EL (cell line): Measurements from ENCODE around the gene APOBEC3G.

Experiments
- DNase-seq: peaks from one replicate; pipeline ENCODE4 v3.0.0-alpha.2; 2016

Gene APOBEC3G

DNA sequence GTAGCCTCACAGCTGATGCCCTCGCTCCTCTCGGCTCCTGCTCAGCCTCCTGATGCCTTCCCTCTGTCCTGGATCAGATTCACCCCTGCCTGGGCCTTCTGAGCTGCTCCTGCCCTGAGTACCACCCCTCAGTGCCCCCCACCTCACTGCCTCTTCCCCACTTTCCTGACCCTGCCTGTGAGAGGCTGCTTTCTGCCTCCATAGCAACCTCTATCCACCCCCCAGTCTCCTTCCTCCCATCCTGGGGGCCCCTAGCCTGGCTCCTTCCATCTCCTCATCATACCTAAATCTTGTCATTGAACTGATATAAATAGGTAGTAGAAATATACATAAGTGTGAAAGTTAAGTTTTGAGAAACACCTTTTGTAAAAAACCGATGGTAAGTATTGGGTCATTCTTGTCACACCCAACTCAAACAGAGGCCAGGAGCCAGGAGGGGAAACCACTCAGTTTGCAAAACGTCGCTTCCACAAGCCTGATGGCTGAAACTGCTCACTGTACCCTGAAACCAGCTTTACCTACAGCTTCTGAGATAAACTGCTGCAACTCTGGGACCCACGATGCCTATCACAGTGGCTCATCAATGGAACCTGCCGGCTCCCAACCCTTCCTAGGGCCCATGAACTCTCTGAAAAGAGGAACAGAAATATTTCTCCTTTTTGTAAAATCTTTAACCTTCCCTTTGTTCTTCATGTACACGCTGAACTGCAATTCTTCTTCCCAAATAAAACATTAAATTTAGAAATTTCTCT lies 15.2 kb downstream of the APOBEC3G start:
- DNase-seq = no peak

DNA sequence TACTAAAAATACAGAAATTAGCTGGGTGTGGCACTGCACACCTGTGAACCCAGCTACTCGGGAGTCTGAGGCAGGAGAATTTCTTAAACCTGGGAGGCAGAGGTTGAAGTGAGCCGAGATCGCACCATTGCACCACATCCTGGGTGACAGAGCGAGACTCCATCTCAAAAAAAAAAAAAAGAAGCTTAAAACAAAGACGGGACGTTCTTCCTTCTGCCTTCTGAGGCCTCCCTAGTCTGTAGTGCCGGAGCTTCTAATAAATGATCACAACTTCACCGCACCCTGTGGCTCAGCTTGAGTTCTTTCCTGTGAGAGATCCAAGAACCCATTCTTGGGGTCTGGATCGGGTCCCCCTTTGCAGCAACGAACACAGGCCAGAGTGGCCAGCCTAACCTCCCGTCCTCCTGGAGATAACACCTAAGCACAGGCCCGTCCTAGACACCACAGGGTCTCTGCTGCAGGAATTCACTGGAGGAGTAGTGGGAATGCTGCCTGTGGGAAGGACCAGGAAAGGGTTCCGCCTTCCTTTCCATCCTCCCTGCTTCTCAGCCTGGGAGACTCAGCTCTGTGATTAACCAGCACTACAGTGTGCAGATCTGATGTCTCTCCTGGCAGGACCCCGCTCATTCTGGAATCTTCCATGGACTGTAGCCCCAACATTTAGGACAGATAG lies 17.8 kb downstream of the APOBEC3G start:
- DNase-seq = no peak

- no peak for DNase-seq
Observed at GRCh38 chr22:39095971-39096370, 18.9 kb downstream of the APOBEC3G start.

DNA sequence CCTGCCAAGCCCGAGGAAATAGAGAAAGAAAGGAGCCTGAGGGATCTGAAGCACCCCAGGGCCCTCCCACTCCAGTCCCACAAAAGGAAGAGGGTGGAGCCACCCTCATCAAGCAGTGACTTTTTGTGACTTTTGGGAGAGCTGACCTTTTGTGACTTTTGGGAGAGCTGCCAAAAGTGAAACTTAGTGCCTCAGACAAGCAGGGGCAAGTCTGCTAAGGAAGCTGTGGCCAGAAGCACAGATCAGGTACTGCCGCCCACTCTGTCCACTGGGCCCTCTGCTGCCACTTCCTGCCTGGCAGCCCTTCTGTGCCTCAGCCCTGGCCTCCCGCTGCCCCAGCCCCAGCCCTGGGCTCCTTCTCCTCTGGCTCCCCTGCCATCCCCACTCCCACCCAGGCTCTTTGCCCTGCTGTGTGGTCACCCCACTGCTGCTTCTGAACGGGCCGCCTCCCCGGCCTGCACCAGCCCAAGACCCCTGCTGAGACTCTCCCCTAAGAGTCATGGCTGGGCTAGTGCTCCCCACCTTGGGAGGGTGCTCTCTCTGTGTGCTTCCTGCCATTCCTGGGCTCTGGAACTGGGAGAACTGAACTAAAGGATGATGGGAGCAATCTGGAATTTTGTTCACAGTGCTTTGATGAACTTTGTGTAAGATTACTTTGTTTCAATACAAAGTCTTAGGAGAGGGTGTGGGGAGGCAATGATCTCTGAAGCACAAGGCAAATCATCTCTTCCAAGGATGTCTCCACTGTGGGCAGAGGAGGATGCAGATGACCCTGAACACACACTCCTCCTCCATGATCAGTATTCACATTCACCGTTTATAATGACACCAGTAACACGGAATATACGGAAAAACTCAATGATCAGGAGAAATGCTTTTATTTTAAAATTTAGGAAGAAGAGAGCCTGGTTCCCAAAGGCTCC lies 20.3 kb downstream of the APOBEC3G start, which contains the start of gene APOBEC3H:
Gene APOBEC3H (plus strand): TSS at position 147 of the 923 bp plus-strand sequence. CDS start 3,035 bp downstream, outside the sequence.
- DNase-seq = peak; percentile 47

- no peak for DNase-seq
Observed at GRCh38 chr22:39098026-39098425, 21.0 kb downstream of the APOBEC3G start.

GRCh38 chr22:39098576-39098975 lies 21.5 kb downstream of the APOBEC3G start:
- DNase-seq = no peak

GRCh38 chr22:39101226-39101625 lies 24.2 kb downstream of the APOBEC3G start:
- no peak for DNase-seq

- DNase-seq = no peak
Observed at GRCh38 chr22:39103431-39103830, 26.4 kb downstream of the APOBEC3G start.

DNA sequence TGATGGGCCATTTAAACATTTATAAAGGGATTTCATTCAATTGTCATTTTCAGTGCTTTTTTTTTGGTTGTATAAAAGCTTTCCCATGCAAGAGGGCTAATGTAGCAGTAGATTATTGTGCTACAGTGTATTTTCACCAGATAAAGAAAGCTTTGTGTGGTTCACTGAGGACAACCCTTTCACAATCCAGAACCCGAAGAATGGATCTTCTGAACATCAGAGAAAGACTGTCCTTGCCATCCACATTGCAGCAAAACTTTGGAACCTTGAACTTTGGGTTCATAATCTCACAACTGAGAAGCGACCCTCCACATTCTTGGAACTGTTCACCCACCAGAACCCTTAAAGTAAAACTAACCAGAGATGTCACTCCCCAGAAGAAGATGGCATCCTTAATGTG lies 29.3 kb downstream of the APOBEC3G start:
- no peak for DNase-seq

- no peak for DNase-seq
Observed at GRCh38 chr22:39108487-39108886, 31.4 kb downstream of the APOBEC3G start.

DNA sequence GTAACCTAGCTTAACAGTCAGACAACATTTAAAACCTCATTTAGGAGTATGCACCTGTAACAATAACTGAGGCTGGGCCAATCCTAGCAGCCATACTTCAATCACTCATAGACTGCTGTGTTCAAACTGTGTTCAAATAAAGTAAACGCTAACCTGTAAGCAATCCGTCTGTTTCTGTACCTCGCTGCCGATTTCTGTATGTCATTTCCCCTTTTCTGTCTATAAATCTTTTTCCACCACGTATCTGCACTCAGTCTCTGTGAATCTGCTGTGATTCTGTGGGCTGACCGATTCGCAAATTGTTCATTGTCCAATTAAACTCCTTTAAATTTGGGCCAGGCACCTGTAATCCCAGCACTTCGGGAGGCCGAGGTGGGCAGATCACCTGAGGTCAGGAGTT lies 32.3 kb downstream of the APOBEC3G start:
- no peak for DNase-seq

GRCh38 chr22:39110631-39111561 lies 33.8 kb downstream of the APOBEC3G start:
- no peak for DNase-seq

- DNase-seq = no peak
Observed at GRCh38 chr22:39114112-39114511, 37.0 kb downstream of the APOBEC3G start.

GRCh38 chr22:39115570-39115969 lies 38.5 kb downstream of the APOBEC3G start:
- no peak for DNase-seq

DNA sequence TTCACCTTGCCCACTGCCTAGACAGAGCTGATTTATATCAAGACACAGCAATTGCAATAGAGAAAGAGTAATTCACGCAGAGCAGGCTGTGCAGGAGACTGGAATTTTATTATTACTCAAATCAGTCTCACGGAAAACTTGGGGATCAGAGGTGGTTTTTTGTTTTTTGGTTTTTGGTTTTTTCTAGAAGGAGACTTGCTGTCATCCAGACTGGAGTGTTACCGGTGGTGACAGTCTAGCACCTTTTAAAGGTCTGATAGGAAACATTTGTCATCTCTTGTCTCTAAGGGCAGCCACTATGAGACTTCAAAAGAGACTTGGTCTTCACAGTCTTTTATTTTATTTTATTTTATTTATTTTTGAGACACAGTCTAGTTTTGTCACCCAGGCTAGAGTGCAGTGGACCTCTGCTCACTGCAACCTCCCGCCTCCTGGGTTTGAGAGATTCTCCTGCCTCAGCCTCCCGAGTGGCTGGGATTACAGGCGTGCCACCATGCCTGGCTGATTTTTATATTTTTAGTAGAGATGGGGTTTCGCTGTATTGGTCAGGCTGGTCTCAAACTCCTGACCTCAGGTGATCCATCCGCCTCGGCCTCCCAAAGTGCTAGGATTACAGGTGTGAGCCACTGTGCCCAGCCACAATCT lies 39.0 kb downstream of the APOBEC3G start:
- no peak for DNase-seq

DNA sequence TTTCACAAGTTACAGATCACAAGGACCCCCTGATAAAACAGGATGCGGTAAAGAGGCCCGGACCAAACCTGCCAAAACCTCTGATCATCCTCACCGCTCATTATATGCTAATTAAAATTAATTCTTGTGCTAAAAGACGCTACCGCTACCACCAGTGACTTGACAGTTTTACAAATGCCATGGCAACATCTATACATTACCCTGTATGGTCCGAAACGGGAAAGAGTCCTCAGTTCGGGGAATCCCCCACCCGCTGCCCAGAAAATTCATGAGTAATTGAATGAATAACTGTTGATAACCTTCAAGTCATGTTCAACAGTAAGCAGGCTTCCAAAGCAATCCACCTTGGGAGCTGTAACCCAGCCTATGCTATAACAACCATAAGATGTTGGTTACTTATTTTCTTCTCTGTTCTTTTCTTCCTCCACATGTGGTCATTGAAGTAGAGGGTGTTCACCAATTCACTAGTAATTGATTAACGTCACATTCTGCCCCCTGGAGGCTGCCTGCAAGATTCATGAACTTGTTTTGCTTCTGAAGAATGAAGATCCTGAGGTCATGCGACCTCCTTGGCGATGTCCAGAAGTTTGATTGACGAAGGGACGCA lies 40.6 kb downstream of the APOBEC3G start:
- DNase-seq = peak; percentile 55

GRCh38 chr22:39120983-39121382 lies 43.9 kb downstream of the APOBEC3G start:
- DNase-seq = no peak

GRCh38 chr22:39122772-39123470 lies 45.8 kb downstream of the APOBEC3G start:
- no peak for DNase-seq

- no peak for DNase-seq
Observed at GRCh38 chr22:39123751-39124581, 46.9 kb downstream of the APOBEC3G start.

DNA sequence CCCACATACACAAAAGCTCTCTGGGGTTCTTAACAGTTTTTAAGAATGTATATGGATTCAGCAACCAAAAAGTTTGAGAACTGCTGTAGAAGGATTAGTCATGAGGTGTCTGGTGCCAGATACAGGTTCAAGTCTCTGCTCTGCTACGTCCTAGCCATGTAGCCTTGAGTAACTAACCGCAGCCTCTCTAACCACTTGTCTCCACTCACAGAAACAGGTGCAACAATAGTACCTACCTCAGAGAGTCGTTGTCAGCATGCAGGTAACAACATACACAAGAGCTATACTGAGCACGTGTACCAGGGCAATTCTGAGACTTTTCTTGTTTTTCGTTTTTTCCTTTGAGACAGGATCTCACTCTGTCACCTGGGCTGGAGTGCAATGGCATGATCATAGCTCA lies 48.5 kb downstream of the APOBEC3G start:
- no peak for DNase-seq
